Activated CD4-positive, alpha-beta T cell treated with anti-CD3 and anti-CD28 coated beads, Interleukin-2, amount 50 U/mL, for 48 hours (primary cell): ENCODE data around the gene WDR37.
A peak's percentile ranks its signal among the peaks of the same experiment; 100 is the strongest.
"Not testable (repeated sequence)": the region's sequence is repeated elsewhere in the genome, so short reads cannot be mapped to it uniquely, and the experiment has no call there.

Experiments
- DNase-seq, 2 experiments: peaks; one replicate each; pipeline ENCODE4 v3.0.0-alpha.2; 2020

Gene WDR37

DNA sequence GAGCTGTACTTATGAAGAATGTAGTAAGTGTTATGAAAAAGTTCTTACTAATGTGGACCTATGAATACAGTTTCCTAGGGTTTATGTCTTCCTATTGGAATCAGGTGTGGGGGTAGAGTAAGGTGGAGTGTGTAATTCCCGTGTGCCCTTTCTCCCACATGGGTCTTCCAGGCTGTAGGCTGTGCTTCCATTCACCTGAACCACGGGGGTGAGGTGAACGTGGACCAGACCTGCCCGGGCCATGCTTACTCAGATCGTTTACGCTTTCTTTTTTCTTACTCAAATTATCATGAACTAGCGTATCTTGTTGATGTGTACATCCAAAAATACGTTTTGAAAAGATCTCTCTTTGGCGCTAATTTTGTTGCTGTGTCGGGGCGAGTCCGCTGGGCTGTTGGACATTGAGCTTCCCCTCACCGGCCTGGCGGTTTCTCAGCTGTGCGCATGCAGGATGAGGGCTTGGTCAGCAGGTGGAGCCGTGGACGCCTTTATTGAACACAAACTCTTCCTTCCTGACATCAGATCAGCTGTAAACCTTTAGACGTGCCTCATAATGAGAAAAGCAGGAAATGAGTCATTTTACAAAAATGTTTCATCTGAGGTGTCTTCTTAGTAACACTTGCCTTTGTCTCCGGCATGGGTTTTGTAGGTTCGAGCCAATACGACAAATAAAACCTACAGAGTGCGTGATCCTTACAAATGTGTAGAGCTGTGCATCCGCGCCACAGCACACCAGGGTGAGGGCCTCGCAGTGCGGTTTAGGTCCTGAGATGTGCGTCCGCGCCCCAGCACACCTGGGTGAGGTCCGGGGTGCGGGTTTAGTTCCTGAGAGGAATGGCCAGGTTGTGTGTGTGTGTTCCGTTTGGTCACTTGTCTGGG, 53.8 kb downstream of the WDR37 start:
- DNase-seq: peak; percentile 80 to 85

DNA sequence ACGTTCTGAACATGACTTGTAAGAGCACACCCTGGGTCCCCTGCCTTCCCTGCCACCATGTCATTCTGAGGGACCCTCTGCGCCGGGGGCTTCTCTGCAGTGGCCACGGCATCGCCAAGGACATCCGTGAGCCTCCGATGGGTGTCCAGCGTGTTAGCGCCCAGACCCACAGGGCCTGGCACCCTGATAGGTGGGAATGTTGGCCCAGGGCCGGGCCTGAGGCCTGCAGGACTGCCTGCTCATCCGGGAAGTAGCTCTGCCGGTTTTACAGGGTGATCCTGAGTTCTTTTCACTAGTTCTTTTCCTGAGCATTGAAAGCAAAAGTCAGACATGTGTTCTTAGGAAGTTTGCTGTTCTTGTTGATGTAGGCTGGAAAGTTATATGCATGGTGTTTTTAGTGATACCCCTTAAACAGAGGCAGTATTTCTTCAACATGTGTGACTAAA, 54.5 kb downstream of the WDR37 start:
- no peak for DNase-seq

DNA sequence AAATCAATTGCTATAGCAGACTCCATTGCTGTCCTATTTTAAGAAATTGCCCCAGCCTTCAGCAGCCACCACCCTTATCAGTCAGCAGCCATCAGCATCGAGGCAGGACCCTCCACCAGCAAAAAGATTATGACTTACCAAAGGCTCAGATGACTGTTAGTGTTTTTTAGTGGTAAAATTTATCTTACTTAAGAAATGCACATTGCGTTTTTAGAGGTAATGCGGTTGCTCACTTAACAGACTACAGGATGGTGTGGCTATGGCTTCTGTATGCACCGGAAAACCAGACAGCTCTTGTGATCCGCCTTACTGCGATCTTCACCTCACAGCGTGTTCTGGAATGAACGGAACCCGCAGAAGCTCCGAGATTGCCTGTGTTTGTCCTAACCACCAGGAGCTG, 58.1 kb downstream of the WDR37 start:
- DNase-seq: no peak

DNA sequence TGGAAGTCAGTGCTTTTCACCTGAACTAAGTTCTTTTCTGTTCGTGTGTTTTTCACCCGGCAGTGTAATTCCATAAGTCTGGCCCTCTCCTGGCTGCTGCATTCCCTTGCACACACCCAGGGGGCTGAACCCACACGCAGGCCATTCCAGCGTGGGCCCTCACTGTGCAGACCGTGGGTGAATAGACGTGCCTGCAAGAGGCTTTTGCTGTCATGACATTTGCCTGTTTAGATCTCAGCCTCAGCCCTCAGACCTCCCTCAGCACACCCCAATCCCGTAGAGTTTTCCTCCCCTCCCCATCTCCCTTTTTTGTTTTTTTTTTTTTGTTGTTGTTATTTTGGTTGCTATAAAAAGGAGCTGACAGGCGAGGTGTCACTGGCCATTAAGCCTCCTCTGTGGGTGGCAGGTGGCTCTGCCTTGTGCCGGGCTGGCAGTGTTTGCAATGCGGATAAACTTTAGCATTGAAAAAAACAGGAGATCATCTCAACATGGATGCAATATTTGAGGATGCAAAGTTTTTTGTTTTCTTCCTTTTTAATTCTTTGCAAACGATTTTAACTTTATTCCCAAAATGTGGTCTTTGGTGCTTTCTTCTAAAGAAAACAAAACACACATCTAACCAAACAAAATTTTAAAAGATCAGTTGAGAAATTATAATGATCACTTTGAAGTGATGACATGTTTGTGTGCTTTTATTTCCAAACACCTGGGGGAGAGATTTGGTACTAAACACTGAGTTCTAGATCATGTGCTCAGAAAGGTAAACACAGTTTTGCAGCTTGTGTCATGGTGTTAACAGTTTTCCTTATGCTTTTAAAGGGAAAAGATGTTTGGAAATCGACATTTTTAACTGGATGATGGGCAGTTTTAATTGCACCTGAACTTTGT, 58.8 kb downstream of the WDR37 start:
- DNase-seq: no peak

DNA sequence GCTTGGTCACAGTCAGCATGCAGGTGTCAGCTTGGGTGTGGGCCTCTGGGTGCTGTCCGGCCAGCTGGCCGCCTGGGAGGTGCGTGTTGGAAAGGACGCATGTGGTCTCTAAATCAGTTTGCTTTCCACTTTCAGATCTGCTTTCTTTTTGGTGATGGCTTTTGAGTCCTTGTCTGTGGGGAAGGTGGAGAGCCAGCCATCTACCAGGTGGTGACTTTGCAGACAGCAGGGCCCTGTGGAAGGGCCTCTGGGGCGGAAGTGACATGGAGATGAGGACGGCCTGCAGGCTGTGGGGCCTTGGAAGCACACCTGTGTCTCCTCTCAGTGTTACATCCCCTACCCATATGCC, 59.4 kb downstream of the WDR37 start:
- DNase-seq: no peak

DNA sequence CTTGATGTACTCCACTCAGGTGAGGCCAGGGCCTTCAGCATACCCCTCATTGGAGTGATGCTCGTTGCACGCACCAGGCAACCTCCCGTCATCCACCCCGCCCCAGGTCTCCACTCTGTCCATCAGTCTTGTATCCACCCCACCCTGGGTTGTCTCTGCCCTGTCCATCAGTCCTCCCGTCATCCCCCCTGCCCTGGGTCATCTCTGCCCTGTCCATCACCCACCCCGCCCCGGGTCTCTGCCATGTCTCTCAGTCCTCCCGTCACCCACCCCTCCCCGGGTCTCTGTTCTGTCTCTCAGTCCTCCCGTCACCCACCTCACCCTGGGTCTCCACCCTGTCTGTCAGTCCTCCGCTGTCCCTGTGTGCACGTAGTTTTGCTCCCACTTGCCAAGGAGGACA, 59.9 kb downstream of the WDR37 start:
- DNase-seq: no peak

DNA sequence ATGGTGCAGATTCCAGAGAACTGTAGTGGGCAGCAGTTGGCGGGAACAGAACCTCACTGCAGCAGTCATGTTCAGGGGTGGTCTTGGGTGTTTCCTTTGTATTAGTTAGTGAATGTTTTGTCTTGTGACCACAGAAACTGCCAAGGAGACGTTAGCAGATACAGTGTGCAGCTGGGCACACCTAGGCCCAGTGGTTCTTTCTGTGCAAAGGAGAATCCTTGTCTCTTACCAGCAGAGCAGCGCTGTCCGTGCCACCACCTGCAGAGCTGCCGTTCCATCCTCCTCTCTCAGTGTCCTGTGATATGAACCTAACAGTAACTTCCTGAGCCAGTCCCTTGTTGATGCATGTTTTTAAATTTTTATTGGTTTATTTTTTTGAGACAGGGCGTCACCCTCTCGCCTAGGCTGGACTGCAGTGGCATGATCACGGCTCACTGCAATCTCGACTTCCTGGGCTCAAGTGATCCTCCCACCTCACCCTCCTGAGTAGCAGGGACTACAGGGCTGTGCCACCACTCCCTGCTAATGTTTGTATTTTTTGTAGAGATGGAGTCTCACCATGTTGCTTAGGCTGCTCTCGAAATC, 60.6 kb downstream of the WDR37 start:
- no peak for DNase-seq

DNA sequence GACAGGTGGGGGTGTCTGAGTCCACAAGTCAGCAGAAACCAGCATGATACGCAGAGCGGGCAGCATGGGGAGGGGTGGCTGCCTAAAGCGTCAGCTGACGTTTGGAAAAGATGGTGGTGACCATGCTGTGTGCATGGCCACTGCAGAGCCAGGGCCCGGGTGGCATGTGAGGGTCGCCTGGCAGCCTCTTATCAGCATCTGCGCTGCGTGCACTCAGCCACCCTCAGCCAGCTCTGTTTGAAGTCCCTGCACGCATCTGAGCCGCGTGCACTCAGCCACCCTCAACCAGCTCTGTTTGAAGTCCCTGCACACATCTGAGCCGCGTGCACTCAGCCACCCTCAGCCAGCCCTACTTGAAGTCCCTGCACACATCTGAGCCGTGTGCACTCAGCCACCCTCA, 61.5 kb downstream of the WDR37 start:
- no peak for DNase-seq

DNA sequence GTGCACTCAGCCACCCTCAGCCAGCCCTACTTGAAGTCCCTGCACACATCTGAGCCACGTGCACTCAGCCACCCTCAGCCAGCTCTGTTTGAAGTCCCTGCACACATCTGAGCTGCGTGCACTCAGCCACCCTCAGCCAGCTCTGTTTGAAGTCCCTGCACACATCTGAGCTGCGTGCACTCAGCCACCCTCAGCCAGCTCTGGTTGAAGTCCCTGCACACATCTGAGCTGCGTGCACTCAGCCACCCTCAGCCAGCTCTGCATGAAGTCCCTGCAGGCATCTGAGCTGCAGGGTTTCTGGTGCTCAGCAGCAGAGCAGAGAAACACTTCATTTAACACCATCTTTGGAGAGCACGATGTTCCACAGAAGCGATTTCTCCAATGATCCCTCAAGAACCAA, 62.1 kb downstream of the WDR37 start:
- DNase-seq: not testable (repeated sequence)

DNA sequence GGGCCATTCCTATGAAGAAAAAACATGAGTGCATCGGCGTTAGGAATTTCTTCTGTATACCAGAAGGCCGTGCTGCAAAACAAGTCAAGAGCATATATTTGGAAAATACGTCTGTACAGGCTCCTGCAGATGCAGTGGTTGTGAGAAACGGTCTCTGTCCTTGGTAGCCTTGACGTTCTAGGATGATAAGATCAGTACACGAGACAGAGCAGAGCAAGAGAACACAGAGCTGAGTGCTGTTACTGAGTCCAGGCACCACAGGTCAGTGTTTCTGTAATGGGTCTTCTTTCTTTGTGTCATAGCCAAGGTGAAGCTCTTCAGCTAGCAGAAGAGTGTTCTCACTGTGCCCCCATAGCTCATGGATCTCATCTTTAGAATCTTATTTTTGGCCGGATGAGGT, 62.8 kb downstream of the WDR37 start:
- DNase-seq: no peak

DNA sequence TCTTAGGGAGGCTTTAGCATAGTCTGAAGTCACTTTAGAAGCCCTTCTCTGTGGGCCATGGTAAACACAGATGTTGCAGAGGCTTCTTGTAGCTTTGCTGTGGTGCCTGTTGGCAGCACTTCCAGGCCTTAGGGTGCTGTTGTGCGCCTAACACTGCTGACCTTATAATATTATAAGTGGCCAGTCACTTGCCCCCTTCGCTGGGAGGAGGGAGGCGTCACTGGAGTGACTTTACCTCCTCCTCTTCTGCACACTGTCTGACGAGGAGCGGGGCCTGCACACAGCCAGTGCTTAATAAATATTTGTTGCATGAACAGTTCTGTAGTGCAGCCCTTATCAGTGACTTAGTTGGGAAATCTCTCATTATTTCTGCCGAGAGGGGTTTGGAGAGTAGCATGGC, 63.3 kb downstream of the WDR37 start:
- DNase-seq: no peak

DNA sequence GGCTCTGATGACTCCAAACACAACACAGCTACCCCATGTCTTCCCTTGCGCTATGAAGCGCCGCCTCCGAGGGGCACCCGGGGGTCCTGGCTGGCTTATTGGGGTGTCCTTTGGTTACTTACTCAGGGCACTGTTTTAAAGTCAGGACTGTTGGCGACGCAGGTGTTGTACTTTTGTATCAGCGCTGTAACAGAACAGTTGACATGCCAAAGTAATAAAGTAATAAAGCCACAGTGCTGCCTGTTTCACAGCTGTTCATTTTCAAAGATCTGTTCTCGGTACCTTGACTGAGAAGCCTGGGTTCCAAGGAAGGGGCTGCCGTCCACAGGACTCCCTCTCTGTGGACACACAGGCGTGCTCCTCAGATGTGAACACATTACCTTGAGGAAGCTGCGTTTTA, 64.1 kb downstream of the WDR37 start:
- no peak for DNase-seq

DNA sequence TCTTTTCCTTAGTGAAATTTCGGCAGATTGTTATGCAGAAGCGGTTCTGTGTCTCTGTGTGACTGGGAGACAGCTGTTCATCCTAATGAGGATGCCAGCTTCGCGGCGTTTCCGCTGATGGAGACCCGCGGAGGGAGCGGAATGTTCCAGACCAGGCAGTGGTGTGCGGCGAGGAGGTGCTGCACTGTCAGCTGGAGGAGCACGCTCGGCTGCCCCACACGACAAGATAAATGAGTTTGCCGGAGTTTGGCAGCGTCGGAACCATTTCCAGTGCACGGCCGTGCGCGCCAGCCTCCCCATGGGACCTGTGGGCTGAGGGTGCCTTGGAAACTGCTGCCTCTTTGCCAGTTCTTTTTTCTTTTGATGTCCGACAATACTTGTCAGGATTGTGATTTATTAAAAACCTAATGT, 64.6 kb downstream of the WDR37 start:
- DNase-seq: no peak

DNA sequence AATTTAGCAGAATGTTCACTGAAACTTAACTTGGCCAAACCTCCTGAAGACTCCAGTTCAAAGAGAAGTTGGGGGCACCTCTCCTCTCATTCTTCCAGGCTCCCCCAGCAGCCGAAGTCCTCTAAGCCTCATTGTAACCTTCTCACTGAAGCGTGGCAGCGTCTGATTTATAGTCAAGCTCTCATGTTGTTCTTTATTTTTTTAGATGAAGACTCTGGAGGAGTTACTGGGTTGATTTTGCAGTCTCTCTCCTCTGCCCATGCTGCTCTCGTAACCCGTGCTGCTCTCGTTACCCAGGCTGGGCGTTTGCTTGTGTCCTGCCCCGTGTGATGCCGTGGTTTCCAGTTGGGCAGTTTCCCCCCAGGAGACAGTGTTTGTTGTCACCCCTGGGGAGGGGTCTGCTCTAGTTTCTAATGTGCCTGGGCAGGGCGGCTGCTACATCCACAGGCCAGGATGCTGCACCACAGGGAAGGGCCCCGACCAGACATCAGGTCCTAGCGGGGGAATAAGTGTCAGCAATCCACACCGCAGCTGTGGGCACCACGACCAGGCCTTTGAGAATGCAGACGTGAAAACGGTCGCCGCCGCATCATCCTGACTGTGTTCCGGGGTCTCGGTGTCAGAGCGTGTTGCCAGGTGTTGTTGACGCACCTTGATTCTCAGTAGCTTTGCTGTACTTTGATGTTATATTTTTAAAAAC, 65.2 kb downstream of the WDR37 start:
- no peak for DNase-seq

DNA sequence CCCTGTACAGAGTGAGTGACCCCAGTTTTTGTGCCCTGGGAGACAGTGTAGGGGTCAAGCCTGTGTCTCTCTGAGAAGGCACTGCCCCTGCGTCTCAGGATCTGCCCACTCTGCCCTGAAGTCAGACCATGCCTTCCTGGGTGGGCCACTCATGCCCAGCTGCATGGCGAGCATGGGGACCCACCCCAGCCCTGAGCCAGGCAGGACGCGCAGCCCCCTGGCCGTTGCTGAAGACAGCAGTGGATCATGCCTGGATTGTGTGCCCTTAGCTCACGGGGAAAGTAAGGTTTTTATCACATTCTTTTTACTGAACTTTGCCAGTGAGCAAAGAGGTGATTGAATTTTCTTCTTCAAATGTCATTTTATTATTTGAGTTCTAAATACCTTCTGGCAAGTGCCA, 66.2 kb downstream of the WDR37 start:
- DNase-seq: no peak

DNA sequence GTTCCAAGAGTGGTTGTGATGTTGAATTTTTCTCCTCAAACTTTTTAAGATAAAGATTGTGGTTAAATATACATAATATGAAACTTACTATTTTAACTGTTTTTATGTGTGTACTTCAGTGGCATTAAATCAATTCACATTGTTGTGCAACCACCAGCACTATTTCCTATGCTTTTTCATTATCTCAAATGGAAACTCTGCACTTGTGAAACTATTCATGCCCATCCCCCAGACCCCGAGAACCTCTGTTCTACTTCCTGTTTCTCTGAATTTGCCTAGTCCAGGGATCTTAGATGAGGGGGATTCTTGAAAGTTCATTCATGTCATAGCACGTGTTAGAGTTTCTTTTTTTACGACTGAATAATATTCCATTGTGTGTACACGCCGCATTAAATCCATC, 67.0 kb downstream of the WDR37 start:
- DNase-seq: no peak

DNA sequence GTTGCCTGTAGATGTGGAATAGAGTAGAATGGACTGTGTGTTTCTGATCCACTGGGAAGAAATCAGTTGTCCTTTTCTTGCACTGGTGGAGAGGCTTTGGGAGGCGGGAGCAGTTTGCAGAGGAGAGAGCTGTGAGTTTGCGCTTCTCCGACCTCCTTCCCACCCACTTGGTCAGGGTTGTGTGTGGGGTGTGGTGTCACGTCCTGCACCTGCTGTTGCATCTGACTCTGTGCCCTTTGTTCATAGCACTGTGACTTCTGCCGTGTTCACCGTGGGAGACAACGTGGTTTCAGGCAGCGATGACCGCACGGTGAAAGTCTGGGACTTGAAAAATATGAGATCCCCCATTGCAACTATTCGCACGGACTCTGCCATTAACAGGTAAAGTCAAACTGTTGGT, 67.8 kb downstream of the WDR37 start:
- no peak for DNase-seq

DNA sequence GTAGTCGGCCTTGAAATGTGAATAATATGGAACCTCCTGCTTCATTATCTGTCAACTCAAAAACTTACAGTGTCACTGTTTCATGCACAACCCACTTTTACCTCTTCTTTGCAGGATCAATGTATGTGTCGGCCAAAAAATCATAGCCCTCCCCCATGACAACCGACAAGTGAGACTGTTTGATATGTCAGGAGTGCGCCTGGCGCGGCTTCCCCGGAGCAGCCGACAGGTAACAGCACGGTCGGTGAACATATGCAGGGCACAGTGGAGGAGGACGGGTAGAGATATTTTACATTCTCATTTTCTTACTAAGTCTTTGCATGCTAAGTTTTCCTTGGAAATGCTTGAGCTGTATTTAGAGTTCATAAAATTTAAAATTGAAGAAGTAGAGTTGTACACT, 68.6 kb downstream of the WDR37 start:
- no peak for DNase-seq

DNA sequence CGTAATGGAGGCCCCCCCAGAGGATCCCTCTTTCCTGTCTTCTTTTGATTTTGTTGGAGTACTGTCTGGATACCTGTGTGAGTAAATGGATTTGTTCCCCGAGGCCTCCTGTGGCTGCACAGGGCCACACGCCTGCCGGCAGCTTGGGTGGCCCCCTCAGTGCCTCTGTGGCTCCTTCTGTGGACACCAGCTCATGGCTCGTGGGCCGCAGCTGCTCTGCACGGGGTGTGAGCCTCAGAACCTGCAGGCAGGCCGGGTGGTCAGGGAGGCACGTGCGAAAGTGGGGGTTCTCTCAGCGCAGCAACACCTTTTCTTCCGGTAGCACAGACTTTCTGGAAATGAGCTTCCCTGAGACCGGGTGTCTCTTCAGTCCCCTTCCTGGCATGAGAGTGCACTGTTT, 70.3 kb downstream of the WDR37 start:
- no peak for DNase-seq

DNA sequence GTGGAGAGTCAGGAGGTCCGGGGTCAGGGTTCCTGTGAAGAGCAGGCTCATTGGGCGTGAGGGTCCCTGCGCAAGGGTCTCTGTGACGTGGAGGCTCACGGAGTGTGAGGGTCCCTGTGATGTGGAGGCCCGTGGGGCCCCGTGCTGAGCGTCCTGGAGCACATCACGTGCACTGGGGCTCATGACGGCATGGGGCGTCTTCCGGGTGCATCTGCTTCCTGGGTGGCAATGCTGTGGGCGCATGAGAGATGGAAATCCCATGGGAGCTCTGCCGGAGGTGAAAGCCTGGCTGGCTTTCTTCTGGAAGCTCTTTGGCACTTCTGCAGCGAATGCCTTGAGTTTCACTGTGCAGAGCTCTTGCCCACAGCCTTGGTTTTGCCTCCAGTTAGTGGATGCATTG, 71.4 kb downstream of the WDR37 start:
- no peak for DNase-seq

DNA sequence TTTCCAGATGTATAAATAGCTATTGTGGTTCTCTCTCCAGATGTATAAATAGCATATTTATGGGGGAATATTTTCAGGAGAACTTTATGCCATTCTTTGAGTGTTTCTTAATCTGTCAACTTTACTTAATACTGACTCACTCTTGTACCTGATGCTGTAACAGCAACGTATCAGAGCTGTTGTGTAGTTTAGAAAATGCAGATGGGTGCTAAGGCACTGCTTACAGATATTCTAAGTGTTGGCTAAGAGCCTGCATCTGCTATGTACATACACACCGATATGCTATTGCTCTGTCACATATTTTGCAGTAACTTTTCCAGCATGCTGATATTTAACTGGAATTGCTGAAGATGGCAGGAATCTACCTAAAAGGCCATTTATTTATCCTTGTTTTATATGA, 71.9 kb downstream of the WDR37 start:
- no peak for DNase-seq

DNA sequence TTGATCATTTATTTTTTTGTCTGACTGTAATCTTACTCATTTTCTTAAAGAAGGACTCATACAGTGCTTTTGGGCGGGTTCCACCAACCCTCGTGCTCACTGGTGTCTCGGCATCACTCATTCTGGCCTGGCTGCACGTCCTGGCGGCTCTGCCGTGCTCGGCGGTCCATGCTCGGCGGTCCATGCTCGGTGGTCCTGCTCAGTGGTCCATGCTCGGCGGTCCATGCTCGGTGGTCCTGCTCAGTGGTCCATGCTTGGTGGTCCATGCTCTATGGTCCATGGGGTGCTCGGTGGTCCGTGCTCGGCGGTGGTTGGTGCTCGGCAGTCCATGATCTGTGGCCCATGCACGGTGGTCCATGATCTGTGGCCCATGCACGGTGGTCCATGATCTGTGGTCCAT, 72.5 kb downstream of the WDR37 start:
- DNase-seq: no peak

DNA sequence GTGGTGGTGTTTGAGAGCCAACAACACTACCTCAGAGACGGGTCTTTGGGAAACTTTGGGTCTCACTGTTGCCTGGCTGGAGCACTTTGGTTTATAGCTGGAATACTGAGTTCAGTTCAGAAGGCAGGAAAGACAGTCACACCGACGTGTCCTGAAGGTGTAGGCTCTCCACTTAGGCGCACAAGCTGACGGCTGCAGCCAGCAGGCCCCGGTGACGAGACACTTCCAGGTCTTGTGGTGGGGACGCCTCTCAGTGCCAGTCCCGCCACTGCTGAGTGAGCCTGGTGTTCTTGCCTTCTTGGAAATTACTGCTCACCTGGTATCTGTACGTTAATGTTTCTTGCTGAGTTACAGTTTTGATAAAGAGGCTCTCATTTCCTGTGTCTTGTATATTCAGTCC, 74.0 kb downstream of the WDR37 start:
- no peak for DNase-seq
